SU-DHL-6 (cell line): ENCODE measurements around the gene LARGE2.

Experiments
- H2AFZ ChIP-seq: fragments of 200-600 bp; sonication (generic); 2 replicates; pipeline ENCODE4 v1.6.1; 2014; ENCODE audit warnings: low read depth, mild to moderate bottlenecking, moderate library complexity, mixed read lengths, antibody characterized with exemption, low read length; ENCODE audit not compliant: severe bottlenecking
- H3F3A ChIP-seq: fragments of 200-600 bp; shearing (Covaris generic); 2 replicates; pipeline ENCODE4 v1.6.0; 2016; ENCODE audit warnings: antibody characterized with exemption, mild to moderate bottlenecking; ENCODE audit not compliant: insufficient read depth
- H3K27ac ChIP-seq: fragments of 200-600 bp; sonication (generic); 2 replicates; pipeline ENCODE4 v1.5.1; 2016; ENCODE audit warnings: low read depth, mild to moderate bottlenecking, low read length, moderate library complexity, mixed read lengths
- H3K27me3 ChIP-seq: fragments of 200-600 bp; sonication (generic), shearing (Covaris generic); 2 replicates; pipeline ENCODE4 v1.6.0; 2014; ENCODE audit warnings: mild to moderate bottlenecking, low read length
- H3K36me3 ChIP-seq: fragments of 200-600 bp; sonication (generic); 2 replicates; pipeline ENCODE4 v1.6.1; 2014; ENCODE audit warnings: mild to moderate bottlenecking, low read length, mixed read lengths
- H3K4me2 ChIP-seq: fragments of 300-600, 200-600 bp; shearing (Covaris generic), sonication (generic); 2 replicates; pipeline ENCODE4 v1.6.0; 2014; ENCODE audit warnings: low read length, low read depth, mild to moderate bottlenecking; ENCODE audit not compliant: poor library complexity, severe bottlenecking
- H3K4me3 ChIP-seq: fragments of 200-600 bp; sonication (generic); 2 replicates; pipeline ENCODE4 v1.5.1; 2014; ENCODE audit warnings: antibody characterized with exemption, low read length, mild to moderate bottlenecking, mixed read lengths; ENCODE audit not compliant: insufficient read depth, poor library complexity, severe bottlenecking
- H3K79me2 ChIP-seq: fragments of 200-600 bp; sonication (generic); 2 replicates; pipeline ENCODE4 v1.6.1; 2014; ENCODE audit warnings: mild to moderate bottlenecking, low read length, moderate library complexity; ENCODE audit not compliant: insufficient read depth
- H3K9ac ChIP-seq: fragments of 200-600 bp; sonication (generic); 2 replicates; pipeline ENCODE4 v1.7.0; 2014; ENCODE audit warnings: mild to moderate bottlenecking, low read length
- H3K9me2 ChIP-seq: fragments of 200-600 bp; sonication (generic); replicated peaks from 2 replicates; pipeline ENCODE4 v1.6.1; 2014; ENCODE audit warnings: low read length; ENCODE audit not compliant: insufficient read depth
- H3K9me3 ChIP-seq: fragments of 200-600 bp; sonication (generic); 2 replicates; pipeline ENCODE4 v1.6.1; 2014; ENCODE audit warnings: low read length, mixed read lengths; ENCODE audit not compliant: insufficient read depth
- H4K20me1 ChIP-seq: fragments of 200-600 bp; sonication (generic); 2 replicates; pipeline ENCODE4 v1.6.1; 2014; ENCODE audit warnings: low read depth, mild to moderate bottlenecking, antibody characterized with exemption, low read length, moderate library complexity, mixed read lengths
- CTCF ChIP-seq: fragments of 200-600 bp; sonication (generic); IDR thresholded peaks from one replicate; pipeline ENCODE4 v1.5.1; 2017; ENCODE audit warnings: antibody characterized with exemption, mild to moderate bottlenecking, low read length, moderate library complexity; ENCODE audit not compliant: insufficient read depth, poor library complexity, severe bottlenecking
- EZH2phosphoT487 ChIP-seq: fragments of 200-600 bp; sonication (generic), shearing (Covaris generic); conservative IDR thresholded peaks from 2 replicates; pipeline ENCODE4 v1.6.1; 2018; ENCODE audit warnings: mild to moderate bottlenecking, antibody characterized with exemption, low read length, moderate library complexity, mixed read lengths

LARGE2 gene

GRCh38 chr11:45924036-45924915 is 1.8 kb downstream of the LARGE2 start:
- no peak overlapping the region for H3K4me3 ChIP-seq
- no peak overlapping the region for H3K27ac ChIP-seq
- H3K27me3 ChIP-seq = no peaks in the 10 kb centered on the region
- H3K36me3 ChIP-seq = no peaks in the 10 kb centered on the region
- TF ChIP-seq EZH2phosphoT487 = no peak
- no peak overlapping the region for H3K9ac ChIP-seq
- no peak overlapping the region for H2AFZ ChIP-seq
- H3K9me2 ChIP-seq = no peaks in the 10 kb centered on the region
- no peaks in the 10 kb centered on the region for H4K20me1 ChIP-seq
- H3F3A ChIP-seq = peaks cover 2% of the 10 kb centered on the region
- no peaks in the 10 kb centered on the region for H3K79me2 ChIP-seq
- no peak overlapping the region for H3K4me2 ChIP-seq
- H3K9me3 ChIP-seq = no peaks in the 10 kb centered on the region

GRCh38 chr11:45924927-45925326 is 2.5 kb downstream of the LARGE2 start:
- H3K4me3 ChIP-seq = no peak overlapping the region
- no peaks in the 10 kb centered on the region for H3K9me3 ChIP-seq
- H3K79me2 ChIP-seq = no peaks in the 10 kb centered on the region
- H3K9ac ChIP-seq = no peak overlapping the region
- H3K4me2 ChIP-seq = no peak overlapping the region
- H4K20me1 ChIP-seq = no peaks in the 10 kb centered on the region
- H2AFZ ChIP-seq = no peak overlapping the region
- H3F3A ChIP-seq = peaks cover 7% of the 10 kb centered on the region
- no peaks in the 10 kb centered on the region for H3K36me3 ChIP-seq
- no peaks in the 10 kb centered on the region for H3K27me3 ChIP-seq
- TF ChIP-seq EZH2phosphoT487 = no peak
- no peak for TF ChIP-seq CTCF
- H3K9me2 ChIP-seq = no peaks in the 10 kb centered on the region
- H3K27ac ChIP-seq = no peak overlapping the region

- Histone ChIP-seq H4K20me1 (no peaks in the 10 kb centered on the region), H3K27ac (no peak overlapping the region), H3K9me2 (no peaks in the 10 kb centered on the region), H3K79me2 (no peaks in the 10 kb centered on the region), H3K4me2 (no peak overlapping the region), H3K27me3 (no peaks in the 10 kb centered on the region), H3K9me3 (no peaks in the 10 kb centered on the region), H3F3A (peaks cover 10% of the 10 kb centered on the region), H3K4me3 (no peak overlapping the region), H2AFZ (no peak overlapping the region), H3K9ac (no peak overlapping the region), H3K36me3 (no peaks in the 10 kb centered on the region)
- TF ChIP-seq CTCF (no peak), EZH2phosphoT487 (no peak)
These were observed 3.1 kb downstream of the LARGE2 start for GRCh38 chr11:45925550-45925949.

GRCh38 chr11:45926001-45926401 is 3.5 kb downstream of the LARGE2 start:
- Histone ChIP-seq H4K20me1 (no peaks in the 10 kb centered on the region), H3K36me3 (no peaks in the 10 kb centered on the region), H3K9ac (no peak overlapping the region), H2AFZ (no peak overlapping the region), H3K9me2 (no peaks in the 10 kb centered on the region), H3K79me2 (no peaks in the 10 kb centered on the region), H3K9me3 (no peaks in the 10 kb centered on the region), H3F3A (peaks cover 13% of the 10 kb centered on the region), H3K4me3 (no peak overlapping the region), H3K27ac (no peak overlapping the region), H3K27me3 (no peaks in the 10 kb centered on the region), H3K4me2 (no peak overlapping the region)
- no peak for TF ChIP-seq CTCF
- TF ChIP-seq EZH2phosphoT487 = no peak
